H1 (cell line): ENCODE measurements around the gene AURKB. TPM values are rescaled to one million over a fixed set of nuclear protein-coding genes. Genes with fewer than 3 reads are reported as not detected.
A peak's percentile ranks its signal among the peaks of the same experiment; 100 is the strongest.

Experiments used
- BRCA1 ChIP-seq: IDR thresholded peaks from 2 replicates; pipeline ENCODE4 v1.6.1; 2012; ENCODE audit warnings: low read depth, low read length, improper control_type of control experiment
- CTBP2 ChIP-seq: IDR thresholded peaks from 2 replicates; pipeline ENCODE4 v1.7.0; 2011; ENCODE audit warnings: borderline replicate concordance, mild to moderate bottlenecking, moderate library complexity, mixed read lengths, low read length; ENCODE audit not compliant: insufficient read depth, insufficient read length
- EP300 ChIP-seq, 2 experiments: IDR thresholded peaks; 1 replicate in 1 of 2; 2 replicates in 1 of 2; pipeline ENCODE4 v1.6.1; 2011 to 2012; ENCODE audit warnings: low read depth in 2 of 2, low read length in 2 of 2, mild to moderate bottlenecking in 2 of 2, borderline replicate concordance in 1 of 2, inconsistent platforms in 1 of 2, moderate library complexity in 1 of 2
- EZH2 ChIP-seq: fragments of 200-600 bp; sonication (generic); IDR thresholded peaks from 2 replicates; pipeline ENCODE4 v1.7.1; 2012; ENCODE audit warnings: low read depth, mild to moderate bottlenecking, moderate library complexity, low read length, inconsistent platforms; ENCODE audit not compliant: severe bottlenecking
- GTF2F1 ChIP-seq: IDR thresholded peaks from 2 replicates; pipeline ENCODE4 v1.6.1; 2012; ENCODE audit warnings: low read depth, low read length, improper control_type of control experiment, borderline replicate concordance
- HDAC2 ChIP-seq, 2 experiments: fragments of 300-600 bp in 1 of 2; sonication (generic) in 1 of 2; IDR thresholded peaks; 2 replicates each; pipeline ENCODE4 v1.6.1; 2011 to 2012; ENCODE audit warnings: low read depth in 2 of 2, low read length in 2 of 2, mild to moderate bottlenecking in 2 of 2, moderate library complexity in 2 of 2, borderline replicate concordance in 1 of 2, inconsistent platforms in 1 of 2
- POU5F1 ChIP-seq: IDR thresholded peaks from 2 replicates; pipeline ENCODE4 v1.6.1; 2011; ENCODE audit warnings: low read depth, mild to moderate bottlenecking, low read length, moderate library complexity
- YY1 ChIP-seq: IDR thresholded peaks from 2 replicates; pipeline ENCODE4 v1.6.1; 2011; ENCODE audit warnings: low read depth, mild to moderate bottlenecking, low read length
- polyA plus RNA-seq, 7 experiments: library from polyadenylated mRNA; depleted of rRNA in 3 of 7; stranded (reverse) in 5 of 7; unstranded in 2 of 7; fragments of >200 nt in 5 of 7; fragments of 200-250 nt in 2 of 7; gene quantifications; 1 replicate in 5 of 7; 2 replicates in 1 of 7; 4 replicates in 1 of 7; pipeline versions ENCODE4 v1.2.1 to v1.2.3, GENCODE V29; 2011 to 2013; ENCODE audit warnings: missing spikeins in 2 of 7, mixed read lengths in 2 of 7
- total RNA-seq: library from RNA; stranded (reverse); fragmentation: NEBNext Ultra II Directional; extraction: Animal tissue kit (Norgen Biotek cat#: 25700); gene quantifications from 2 replicates; pipeline ENCODE4 v1.2.1, GENCODE V29; 2021

AURKB gene
- total and polyA plus RNA-seq, 2 of the 8 experiments (the other 6 are each of a cell fraction or from before 2014, with no cell fraction given), result 102 to 160 TPM

DNA sequence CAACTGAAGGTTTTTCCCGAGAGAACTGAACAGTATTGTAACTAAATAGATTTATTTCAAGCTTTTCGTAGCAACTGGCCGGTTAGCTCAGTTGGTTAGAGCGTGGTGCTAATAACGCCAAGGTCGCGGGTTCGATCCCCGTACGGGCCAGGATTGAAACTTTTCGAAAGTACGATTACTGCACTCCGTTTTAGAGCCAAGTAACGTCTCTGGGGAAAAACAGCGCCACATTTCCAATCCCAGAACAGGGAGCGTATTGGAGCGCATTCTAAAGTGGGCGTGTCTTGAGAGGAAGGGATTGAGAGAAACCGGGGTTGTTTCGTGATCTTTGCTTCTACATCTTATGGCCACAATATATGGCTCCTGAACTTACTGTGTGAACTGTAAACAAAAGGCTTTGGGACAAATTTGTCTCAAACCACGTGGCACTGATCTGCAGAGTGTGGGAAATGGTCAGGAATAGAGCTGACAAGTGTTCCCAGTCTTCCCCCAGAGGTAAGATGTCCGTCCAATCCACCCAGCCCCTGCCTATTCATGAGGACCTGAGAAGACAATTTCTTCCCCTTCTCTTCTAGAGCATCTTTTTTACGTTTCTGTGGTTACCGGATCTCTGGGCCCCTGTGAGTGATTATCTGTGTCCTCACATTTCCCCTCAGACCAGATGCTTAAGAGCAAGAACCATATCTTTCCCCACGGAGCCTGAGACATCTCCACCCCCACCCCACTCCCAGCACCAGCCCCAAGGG lies 22.7 kb downstream of the AURKB start (continued):
- TF ChIP-seq GTF2F1 (no peak), HDAC2 (IDR thresholded peaks at IDR 0.05; ENCODE audit: borderline replicate concordance in 1 of 2, low read depth in 2 of 2, low read length in 2 of 2) (0 out of 4 replicates have a peak, but pooled peaks have one; percentile 18 to 33), POU5F1 (peak; percentile 17; the same call in 1 of the 2 replicates), YY1 (no peak), EP300 (IDR thresholded peaks at IDR 0.05; ENCODE audit: borderline replicate concordance in 1 of 2, low read depth in 2 of 2, low read length in 2 of 2) (no peak), BRCA1 (no peak), EZH2 (no peak), CTBP2 (no peak)
